B cell (primary cell): ENCODE data around the gene ST6GAL1.

Experiments used
- EZH2 ChIP-seq: IDR thresholded peaks from 2 replicates; pipeline ENCODE4 v1.6.1; 2012; ENCODE audit warnings: borderline replicate concordance, low read depth, mild to moderate bottlenecking, moderate library complexity, low read length; ENCODE audit not compliant: insufficient read depth, poor library complexity, severe bottlenecking
- TF ChIP-seq, protein P1 (sequence below): fragments of 200-600 bp; IDR thresholded peaks from one replicate; pipeline ENCODE4 v1.8.0; 2022; ENCODE audit warnings: antibody characterized with exemption, mild to moderate bottlenecking

- TF ChIP-seq, protein P1, sequence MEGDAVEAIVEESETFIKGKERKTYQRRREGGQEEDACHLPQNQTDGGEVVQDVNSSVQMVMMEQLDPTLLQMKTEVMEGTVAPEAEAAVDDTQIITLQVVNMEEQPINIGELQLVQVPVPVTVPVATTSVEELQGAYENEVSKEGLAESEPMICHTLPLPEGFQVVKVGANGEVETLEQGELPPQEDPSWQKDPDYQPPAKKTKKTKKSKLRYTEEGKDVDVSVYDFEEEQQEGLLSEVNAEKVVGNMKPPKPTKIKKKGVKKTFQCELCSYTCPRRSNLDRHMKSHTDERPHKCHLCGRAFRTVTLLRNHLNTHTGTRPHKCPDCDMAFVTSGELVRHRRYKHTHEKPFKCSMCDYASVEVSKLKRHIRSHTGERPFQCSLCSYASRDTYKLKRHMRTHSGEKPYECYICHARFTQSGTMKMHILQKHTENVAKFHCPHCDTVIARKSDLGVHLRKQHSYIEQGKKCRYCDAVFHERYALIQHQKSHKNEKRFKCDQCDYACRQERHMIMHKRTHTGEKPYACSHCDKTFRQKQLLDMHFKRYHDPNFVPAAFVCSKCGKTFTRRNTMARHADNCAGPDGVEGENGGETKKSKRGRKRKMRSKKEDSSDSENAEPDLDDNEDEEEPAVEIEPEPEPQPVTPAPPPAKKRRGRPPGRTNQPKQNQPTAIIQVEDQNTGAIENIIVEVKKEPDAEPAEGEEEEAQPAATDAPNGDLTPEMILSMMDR, result no peak
- no peak for TF ChIP-seq EZH2
Observed at GRCh38 chr3:187102073-187102634, 171.8 kb downstream of the ST6GAL1 start.
